Measurements from ENCODE around the gene APEH.

Gene APEH

GRCh38 chr3:49647741-49648140, 26.4 kb upstream of the APEH start:
- no peak for DNase-seq (ENCODE audit: low spot score)
- TF ChIP-seq CTCF (IDR thresholded peaks at IDR 0.05; ENCODE audit: extremely low read depth, insufficient read depth, missing control alignments), result no peak
- in situ Hi-C loops (cut with MboI; ENCODE audit: low pct_unique_long_range_greater_than_20kb, low sequenced_read_pairs, unreplicated experiment), result no loop called here

GRCh38 chr3:49648354-49649019, 25.7 kb upstream of the APEH start:
- TF ChIP-seq CTCF (IDR thresholded peaks at IDR 0.05; ENCODE audit: extremely low read depth, insufficient read depth, missing control alignments), result no peak
- in situ Hi-C loops (cut with MboI; ENCODE audit: low pct_unique_long_range_greater_than_20kb, low sequenced_read_pairs, unreplicated experiment), result no loop called here
- DNase-seq (ENCODE audit: low spot score), result no peak

- in situ Hi-C loops (cut with MboI; ENCODE audit: low pct_unique_long_range_greater_than_20kb, low sequenced_read_pairs, unreplicated experiment), result no loop called here
- TF ChIP-seq CTCF (IDR thresholded peaks at IDR 0.05; ENCODE audit: extremely low read depth, insufficient read depth, missing control alignments), result no peak
- no peak for DNase-seq (ENCODE audit: low spot score)
Measured at GRCh38 chr3:49649576-49649975, 24.6 kb upstream of the APEH start.

- in situ Hi-C loops (cut with MboI; ENCODE audit: low pct_unique_long_range_greater_than_20kb, low sequenced_read_pairs, unreplicated experiment), result no loop called here
- no peak for TF ChIP-seq CTCF (IDR thresholded peaks at IDR 0.05; ENCODE audit: extremely low read depth, insufficient read depth, missing control alignments)
- no peak for DNase-seq (ENCODE audit: low spot score)
Measured at GRCh38 chr3:49650177-49650576, 24.0 kb upstream of the APEH start.

GRCh38 chr3:49650637-49651036, 23.5 kb upstream of the APEH start:
- DNase-seq (ENCODE audit: low spot score), result no peak
- in situ Hi-C loops (cut with MboI; ENCODE audit: low pct_unique_long_range_greater_than_20kb, low sequenced_read_pairs, unreplicated experiment), result no loop called here

GRCh38 chr3:49652218-49652902, 21.8 kb upstream of the APEH start:
- TF ChIP-seq CTCF (IDR thresholded peaks at IDR 0.05; ENCODE audit: extremely low read depth, insufficient read depth, missing control alignments), result no peak
- no peak for DNase-seq (ENCODE audit: low spot score)
- in situ Hi-C loops (cut with MboI; ENCODE audit: low pct_unique_long_range_greater_than_20kb, low sequenced_read_pairs, unreplicated experiment), result no loop called here

More at GRCh38 chr3:49650637-49651036, 23.5 kb upstream of the APEH start:
- no peak for TF ChIP-seq CTCF (IDR thresholded peaks at IDR 0.05; ENCODE audit: extremely low read depth, insufficient read depth, missing control alignments)
